ENCODE measurements around the gene DBX1. TPM values are rescaled to one million over a fixed set of nuclear protein-coding genes. Genes with fewer than 3 reads are reported as not detected.
"Not testable (repeated sequence)": the region's sequence is repeated elsewhere in the genome, so short reads cannot be mapped to it uniquely, and the experiment has no call there.

DBX1 gene, protein sequence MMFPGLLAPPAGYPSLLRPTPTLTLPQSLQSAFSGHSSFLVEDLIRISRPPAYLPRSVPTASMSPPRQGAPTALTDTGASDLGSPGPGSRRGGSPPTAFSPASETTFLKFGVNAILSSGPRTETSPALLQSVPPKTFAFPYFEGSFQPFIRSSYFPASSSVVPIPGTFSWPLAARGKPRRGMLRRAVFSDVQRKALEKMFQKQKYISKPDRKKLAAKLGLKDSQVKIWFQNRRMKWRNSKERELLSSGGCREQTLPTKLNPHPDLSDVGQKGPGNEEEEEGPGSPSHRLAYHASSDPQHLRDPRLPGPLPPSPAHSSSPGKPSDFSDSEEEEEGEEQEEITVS
- not detected in 2 replicates for total RNA-seq (2014; rRNA removed; shearing (Covaris generic))

DNA sequence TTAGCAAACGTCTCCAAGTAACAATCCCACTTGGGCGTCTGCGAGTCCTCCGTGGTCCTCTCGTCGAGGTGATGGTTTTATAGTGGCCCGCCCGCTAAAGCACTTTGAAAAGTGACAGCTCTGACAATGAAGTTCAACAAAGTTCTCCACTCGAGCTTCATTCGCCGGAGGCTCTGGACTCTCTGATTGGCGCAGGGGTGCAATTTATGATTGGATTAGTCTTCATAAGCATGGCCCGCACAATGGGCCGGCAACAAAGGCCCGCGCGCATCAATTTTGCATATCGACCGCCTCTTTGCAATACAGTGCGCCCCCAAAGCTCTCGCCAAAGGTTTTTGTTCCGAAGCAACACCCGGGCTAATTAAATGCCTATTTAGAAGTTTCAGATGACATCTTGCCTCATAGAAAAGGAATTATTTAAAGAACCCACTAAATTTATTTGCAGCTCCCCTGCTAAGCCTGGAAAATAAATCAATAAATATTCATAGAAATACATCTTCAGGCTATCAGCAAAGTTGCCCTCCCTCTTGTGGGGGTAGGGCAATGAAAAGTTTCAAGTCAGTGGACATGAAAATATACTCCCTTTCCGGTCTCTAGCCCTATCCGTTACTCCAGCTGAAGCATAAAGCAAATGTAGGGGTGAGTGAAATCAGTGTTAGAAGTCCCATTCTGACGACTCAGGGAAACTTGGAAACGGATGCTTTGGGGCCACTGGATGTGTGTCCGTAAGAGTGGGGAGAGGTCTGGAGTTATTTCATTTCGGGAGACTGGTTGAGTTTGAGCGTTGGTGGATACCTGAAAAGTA, at the start of gene DBX1:
DBX1 (minus strand) TSS at position 51 of the 805 bp plus-strand sequence. CDS start 151 bp downstream, outside the sequence.
- DNase-seq (ENCODE audit: low read depth): no peak

DNA sequence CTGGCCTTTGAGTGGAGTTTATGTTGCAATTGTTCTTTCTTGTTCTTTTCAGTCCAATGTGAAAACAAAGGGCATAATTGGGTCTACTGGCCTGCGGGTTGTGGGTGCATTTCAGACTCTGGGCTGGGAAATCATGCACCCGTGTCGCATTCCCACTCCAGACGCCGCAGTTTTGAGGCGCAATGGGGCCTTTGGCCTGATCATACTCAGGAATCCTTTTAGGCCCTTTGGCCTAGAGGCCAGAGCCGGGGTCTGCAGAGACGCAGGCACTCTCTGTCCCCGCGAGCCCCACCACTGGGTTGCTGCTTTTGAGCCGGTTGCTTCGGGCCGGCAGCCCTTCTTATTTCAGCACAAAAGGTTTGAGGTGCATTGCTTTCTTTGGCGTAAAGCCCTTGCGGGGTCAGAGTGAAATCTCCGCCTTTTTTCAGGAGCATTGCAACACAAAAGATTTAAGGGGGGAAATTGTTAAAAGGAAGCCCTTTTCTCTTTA, 48.4 kb upstream of the DBX1 start:
- DNase-seq (ENCODE audit: low read depth): no peak

DNA sequence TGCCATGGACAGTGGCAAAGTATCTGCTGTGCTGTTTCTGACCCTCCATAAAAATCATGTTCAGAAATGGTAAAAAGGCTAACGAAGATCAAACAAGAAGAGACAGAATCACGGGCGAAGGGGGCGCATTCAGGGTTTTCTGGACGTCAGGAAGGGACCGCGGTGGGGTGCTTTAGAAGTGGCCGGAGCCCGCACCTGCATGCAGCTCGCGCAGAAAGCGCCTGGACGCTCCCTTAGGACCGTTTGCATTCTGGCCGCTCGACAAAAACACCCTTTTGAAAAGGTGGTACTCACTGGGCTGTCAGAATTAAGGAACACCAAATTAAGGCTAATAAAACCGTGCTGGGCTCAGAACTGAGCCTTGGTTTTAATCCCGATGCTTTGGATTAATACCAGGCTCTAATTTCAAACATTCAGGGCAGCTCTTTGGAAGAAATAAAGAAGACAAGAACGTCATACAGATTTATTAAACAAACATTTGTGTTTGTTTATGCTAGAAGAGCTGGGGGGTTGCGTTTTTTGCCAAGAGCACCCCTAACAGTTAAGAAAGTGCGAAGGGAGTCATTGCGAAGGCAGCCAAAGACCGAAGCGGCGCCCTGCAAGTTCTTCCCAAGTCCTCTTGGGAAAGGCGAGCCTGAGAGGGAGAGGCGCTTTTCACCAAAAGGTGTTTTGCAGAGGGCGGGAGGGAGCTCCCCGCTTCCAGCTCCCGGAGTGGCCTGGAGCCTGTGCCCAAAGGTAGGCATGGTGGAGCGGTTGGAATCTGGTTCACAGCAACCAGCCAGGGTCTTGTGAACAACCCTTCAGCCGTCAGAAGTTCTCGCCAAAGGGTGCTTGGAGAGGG, 47.7 kb upstream of the DBX1 start:
- DNase-seq (ENCODE audit: low read depth): no peak

DNA sequence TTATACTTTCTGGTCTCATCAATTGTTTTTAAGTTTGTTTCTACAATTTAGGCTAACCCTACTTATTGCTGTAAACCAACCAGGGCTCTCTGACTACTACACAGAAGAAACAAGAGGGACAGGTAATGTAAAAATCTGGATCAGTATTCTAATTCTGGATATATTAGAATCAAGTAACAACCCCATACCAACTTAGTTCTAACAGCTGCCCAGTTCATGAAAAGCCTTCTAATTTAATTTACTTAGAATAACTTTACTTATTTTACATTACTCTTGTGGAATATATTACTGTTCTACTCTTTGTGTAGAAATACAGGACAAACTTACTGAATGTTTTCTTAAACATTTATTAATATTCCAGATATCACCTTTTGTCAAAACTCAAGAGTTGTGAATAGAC, 45.5 kb upstream of the DBX1 start:
- DNase-seq (ENCODE audit: low read depth): no peak

DNA sequence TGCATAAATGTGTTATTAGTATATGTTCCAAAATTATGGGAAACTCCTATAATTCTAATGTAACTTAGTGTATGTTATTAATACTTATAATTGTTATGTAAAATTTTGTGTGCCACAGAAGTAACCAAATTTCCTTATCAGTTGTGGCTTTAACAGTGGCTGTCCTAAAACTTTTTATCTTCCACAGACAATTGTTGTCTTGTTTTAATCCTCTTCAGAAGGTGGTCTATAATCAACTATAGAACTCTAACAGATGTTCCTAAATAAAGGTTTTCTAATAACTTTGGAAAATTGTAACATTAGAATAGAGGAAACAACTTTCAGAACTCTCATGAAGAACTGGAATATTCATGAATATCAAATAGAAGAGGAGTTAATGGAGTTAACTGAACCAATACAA, 44.4 kb upstream of the DBX1 start:
- no peak for DNase-seq (ENCODE audit: low read depth)

DNA sequence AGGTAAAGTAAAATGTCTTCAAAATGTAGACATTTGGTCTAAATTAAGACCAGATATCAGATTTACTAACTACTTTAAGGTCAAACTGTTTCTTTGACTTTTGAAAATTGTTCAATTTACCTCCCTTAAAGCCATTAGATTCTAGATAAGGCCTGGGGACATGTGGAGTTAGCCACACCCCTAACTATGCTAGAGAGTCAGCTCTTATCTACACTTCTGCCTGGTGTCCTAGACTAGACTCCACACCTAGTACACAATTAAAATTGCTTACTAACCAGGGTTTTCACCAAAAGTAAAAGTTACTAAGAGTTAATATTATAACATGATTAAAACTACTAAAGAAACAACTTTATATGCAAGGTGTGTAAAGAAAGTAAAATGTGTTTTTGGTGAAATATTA, 43.6 kb upstream of the DBX1 start:
- DNase-seq (ENCODE audit: low read depth): no peak

DNA sequence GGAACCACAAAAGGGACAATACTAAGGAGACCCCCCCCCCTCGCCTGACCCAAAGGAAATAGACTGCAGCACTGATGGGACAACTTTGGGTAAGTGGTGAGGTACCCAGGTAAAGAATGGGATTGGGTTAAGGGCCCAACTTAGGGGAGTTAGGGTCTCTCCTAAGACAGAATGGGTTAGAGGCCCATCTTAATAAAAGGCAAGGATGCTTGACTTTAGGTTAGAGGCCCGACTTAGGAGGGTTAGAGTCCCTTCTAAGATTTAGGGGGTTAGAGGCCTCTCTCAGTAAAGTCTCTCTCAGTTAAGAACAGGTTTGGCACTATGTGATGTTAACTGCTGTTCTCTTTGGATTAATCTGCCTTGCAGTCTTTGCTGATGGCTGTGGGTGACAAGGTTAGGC, 41.0 kb upstream of the DBX1 start:
- no peak for DNase-seq (ENCODE audit: low read depth)

DNA sequence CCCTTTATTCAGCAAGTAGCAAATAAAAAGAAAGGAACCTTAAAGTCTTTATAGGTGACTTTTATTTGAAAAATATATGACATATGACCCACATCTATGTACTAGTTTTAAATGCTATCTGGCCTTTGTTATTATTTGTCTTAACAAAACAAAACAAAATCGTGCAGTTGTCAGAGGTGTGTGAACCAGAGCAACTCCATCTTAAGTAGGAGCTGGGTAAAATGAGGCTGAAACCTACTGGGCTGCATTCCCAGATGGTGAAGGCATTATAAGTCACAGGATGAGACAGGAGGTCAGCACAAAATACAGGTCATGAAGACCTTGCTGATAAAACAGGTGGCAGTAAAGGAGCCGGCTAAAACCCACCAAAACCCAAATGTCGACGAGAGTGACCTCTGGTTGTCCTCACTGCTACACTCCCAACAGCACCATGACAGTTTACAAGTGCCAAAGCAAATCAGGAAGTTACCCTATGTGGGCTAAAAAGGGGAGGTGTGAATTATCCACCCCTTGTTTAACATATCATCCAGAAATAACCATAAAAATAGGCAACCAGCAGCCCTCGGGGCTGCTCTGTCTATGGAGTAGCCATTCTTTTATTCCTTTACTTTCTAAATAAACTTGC, 40.2 kb upstream of the DBX1 start:
- DNase-seq (ENCODE audit: low read depth): not testable (repeated sequence)

DNA sequence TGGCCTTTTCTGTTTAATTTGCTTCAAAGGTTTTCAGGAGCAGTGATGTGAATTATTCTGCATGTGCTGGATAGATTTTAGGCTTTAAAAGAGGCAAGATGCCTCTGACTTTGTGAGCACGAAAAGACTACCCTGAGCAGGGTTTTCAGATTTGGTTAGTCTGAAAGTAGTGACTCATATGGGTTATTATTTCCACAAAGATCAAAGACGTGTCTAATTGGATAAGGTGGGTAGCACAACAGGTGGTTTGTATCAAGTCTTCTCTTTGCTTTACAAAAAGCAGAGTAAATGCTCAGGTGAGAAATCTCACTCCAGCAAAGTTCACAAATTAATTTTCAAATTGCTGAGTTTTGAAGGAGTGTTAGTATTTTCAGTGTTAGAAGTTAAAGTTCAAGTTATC, 37.6 kb upstream of the DBX1 start:
- no peak for DNase-seq (ENCODE audit: low read depth)

DNA sequence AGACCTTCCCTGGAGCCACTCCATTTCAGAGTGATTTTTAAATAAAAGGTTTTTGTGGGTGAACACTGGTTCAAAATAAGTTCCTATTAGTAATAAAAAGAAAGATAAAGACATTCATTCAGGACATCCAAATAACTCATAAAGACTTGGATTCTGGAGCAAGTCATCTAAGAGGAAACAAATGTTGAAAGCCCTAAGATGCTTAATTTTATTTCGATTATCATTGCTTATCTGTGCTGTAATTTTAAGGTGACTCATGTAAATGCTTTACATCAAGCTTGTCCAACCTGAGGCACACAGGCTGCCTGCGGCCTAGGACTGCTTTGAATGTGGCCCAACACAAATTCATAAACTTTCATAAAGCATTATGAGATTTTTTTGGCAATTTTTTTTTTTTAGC, 34.2 kb upstream of the DBX1 start:
- no peak for DNase-seq (ENCODE audit: low read depth)

DNA sequence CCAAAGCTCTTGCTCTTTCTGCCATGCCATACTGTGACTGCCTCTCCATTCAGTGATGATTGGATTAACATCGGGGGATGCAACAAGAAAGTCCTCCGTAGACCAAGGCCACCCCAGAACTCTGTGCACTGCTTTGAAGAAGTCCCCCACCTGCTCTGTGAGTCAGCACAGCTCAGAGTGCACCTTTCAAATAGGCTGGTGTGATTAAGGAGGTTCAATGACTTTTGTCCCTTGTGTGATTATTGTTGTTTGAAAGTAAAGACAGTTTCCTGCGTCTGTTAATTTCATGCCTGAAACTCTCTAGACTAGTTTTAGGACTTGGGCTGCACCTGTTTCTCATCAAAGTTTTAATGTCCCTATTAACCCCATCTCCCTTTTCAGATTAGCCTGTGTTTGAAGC, 33.0 kb upstream of the DBX1 start:
- no peak for DNase-seq (ENCODE audit: low read depth)

DNA sequence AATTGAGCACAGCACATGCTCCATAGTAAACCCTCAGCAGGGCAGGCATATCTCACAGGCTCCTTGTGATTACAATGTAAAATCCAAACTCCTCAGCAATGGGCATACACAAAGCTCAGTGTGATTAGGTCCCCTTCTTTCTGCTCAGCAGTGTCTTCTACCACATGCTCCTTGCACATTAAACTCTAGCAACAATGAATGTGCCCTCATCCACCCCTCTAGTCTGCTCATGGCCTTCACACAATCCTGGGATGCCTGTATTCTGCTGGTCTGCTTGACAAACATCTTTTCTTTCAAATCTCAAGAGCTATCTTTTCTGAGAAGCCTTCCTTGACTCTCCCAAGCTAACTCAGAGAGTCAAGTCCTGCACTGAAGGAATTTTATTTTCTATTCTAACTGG, 32.4 kb upstream of the DBX1 start:
- DNase-seq (ENCODE audit: low read depth): no peak

DNA sequence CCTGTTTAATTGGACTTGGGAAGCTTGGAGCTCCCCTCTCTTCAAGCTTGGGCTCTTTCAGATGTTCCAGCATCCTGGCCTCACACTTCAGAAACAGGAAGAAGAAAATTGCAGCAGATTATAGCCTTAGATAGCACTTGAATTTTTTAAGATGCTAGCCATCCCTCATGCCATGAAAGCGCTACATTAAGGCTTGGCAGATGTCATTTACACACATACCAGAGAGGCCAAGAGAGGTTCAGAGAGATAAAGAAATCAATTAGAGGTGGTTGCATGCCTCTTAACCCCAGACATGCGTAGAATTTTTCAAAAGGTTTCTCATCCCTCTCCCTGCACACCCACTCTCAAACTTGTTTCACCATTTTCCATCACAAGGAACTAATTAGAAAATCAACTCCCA, 31.9 kb upstream of the DBX1 start:
- no peak for DNase-seq (ENCODE audit: low read depth)

DNA sequence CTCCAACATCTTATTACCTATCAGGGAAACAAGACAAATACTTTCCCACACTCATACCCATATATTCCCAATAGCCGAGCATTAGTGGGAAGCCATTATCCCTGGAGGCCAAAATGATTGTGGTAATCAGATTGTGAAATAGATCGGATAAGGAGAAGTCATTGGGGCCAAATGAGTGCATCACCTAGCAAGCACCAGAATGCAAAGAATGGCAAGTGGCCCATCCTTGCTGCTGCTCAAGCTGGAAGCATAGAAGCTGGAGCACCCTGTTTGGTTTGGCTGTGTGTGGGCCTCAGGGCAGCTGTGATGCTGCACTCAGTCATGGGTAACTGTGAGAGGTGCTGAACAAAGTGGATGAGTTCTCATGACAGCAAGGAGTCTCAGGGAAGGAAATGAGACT, 18.7 kb upstream of the DBX1 start:
- DNase-seq (ENCODE audit: low read depth): no peak

DNA sequence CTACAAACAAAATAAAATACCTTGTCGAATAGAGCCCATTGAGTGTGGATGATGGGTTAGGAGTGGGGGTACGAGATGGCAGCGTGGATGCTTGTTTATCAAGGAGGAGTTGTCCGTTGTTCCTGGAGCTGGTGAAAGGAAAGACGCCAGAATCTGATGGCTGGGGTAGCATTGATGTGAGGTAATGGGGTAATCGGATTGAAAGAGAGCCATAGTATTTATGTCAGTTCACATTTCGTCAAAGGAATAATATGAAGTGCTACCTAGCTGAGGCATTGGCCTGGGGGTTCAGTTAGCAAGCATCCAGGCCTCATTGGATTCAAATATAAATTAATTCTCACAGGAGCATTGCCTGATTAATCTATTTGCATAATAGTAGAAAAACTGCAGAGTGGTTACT, 16.9 kb upstream of the DBX1 start:
- DNase-seq (ENCODE audit: low read depth): no peak

DNA sequence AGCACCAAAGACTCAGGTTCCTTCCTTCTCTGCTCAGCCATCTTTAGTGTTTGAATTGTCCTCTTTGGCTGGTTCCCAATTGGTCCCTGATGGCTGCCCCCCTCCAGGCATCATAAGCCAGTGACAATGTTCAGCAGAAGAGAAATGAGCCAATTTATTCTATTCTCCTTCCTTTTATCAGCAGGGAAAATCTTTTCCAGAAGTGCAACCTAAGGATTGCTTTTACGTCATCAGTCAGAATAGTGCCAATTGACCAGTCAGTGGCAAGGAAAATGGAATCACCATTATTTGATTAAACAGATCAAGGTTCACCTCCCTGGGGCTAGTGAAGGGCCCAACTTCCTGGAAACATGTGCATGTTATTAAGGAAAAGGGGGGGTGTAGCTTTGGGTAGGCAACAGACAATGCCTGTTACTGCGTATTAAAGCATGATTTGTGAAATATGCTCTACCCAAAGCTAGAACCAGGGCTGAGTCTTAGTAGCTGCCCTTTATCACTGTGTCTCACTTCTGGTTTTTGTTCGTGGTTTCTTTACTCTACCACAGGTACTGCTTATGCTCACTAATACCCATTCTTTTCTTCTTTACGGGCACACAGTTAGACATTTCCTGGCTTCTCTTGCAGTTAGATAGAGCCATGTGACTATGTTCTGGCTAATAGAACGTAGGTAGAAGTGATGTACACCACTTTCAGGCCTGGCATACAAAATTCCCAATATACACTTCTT, 12.6 kb upstream of the DBX1 start:
- no peak for DNase-seq (ENCODE audit: low read depth)

DNA sequence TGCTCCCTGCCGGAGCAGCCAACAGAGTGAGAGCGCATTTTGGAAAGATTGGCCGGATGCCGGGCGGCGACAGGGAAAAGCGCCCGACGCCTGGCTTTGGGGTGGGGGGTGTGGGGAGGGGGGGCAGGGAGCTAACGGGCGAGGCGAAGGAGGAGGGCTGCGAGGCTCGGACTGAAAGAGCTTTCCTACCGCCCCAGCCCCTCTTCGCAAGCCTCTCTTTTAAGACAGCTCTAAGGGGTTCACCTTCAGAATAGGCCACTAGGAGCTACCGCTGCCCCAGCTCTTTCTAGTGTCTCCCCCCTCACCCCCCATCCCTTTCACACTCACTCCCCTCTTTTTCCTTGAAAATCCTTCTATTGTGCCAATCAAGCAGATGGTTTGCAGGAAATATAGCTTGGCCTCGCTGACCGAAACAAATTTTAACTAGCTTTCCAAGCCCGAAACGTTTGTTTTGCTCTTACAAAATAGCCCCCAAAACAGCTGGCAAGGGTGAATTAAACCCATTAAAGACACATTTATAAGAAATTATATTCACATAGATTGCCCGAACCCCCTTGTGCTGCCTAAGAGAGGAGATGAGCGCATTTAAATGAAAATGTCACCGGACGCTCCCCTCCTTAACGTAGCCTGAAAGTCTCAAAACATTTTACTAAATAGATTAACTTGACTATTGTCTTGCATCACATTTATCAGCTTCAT, 3.7 kb upstream of the DBX1 start:
- no peak for DNase-seq (ENCODE audit: low read depth)

DNA sequence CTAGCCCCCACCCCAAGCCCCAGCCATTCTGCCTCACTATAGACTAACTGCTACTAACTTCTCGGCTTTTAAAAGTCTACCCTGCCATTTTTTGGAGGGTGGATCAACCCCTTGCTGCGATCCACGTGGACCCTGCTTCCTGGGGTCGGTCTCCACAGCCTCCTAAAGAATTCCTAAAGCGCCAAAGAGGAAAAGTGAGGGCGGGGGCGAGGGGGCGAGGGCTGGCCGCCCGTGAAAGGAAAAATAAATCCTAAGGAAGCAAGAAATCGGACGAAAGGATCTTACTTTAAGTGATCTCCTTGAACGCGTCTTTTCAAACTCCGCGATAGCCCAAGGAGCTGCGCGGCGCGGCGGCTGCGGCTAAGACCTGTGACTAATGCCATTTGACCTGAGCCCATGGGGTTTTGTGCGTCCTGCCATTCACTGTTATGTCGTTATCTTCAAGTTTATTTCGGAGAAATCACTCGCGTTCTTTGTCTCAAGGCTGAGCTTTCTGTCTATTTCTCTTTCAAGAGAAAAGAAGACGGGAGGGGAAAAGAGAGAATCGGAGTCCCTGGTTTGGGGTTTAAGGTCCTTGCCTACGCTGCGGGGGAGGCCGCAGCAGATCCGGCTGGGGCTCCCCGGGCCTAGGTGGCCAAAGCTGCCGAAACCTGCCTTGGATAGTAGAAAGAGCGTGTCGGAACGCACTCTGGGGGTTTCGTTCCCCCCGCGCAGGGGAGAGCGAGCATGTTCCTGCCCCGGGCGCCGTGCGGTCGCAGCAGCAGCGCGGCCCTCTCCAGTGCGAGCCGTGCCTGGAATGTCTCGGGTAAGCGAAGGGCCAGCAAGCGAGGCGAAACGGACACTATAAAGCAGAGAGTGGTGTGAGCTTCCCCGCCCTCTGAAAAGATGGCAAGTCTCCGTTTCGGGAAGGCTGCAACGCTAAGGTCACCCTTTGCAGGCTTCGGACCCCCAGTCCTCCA, 2.8 kb upstream of the DBX1 start:
- peak; percentile 60 for DNase-seq (ENCODE audit: low read depth)
